A549 (cell line): ENCODE data around the gene ARHGAP20. TPM values are rescaled to one million over a fixed set of nuclear protein-coding genes. Genes with fewer than 3 reads are reported as not detected.

Experiments used
- ATAC-seq, 2 experiments: fragments of 200-7000 bp in 1 of 2; fragments of >200 bp in 1 of 2; cut with Nextera tagmentation in 1 of 2; cut with Tn5 transposase in 1 of 2; 3 replicates each; pipeline versions ENCODE4 v1.8.0 to v1.9.1; 2018 to 2020; ENCODE audit warnings: mild to moderate bottlenecking in 1 of 2, moderate library complexity in 1 of 2
- CTCF ChIA-PET: fragments of 300-600 bp; sonication (Branson Sonifier 250); formaldehyde crosslinking; extraction: SDS; loops from one replicate; lab custom pipeline; 2021; ENCODE audit warnings: antibody characterized with exemption, inconsistent platforms; lab: Yijun Ruan, JAX
- POLR2A ChIA-PET: fragments of 350-600 bp; formaldehyde crosslinking; extraction: SDS; loops from one replicate; lab custom pipeline; 2021; ENCODE audit warnings: antibody characterized with exemption, inconsistent platforms; lab: Yijun Ruan, JAX
- DNase-seq, 2 experiments: peaks; one replicate each; pipeline versions ENCODE4 v3.0.0 to v3.0.0-alpha.2; 2011 to 2016; ENCODE audit warnings: low read depth in 1 of 2, low spot score in 1 of 2
- FAIRE-seq: peaks from 2 replicates; lab custom pipeline; 2011; peaks lifted over from hg19 to GRCh38; lab: Jason Lieb, UNC
- H3K27ac ChIP-seq, 2 experiments: fragments of >200 bp; sonication (Bioruptor Twin); formaldehyde crosslinking; 3 replicates each; pipeline ENCODE4 v1.5.1; 2016 to 2017
- H3K4me1 ChIP-seq: fragments of >200 bp; sonication (Bioruptor Twin); formaldehyde crosslinking; 3 replicates; pipeline ENCODE4 v1.6.1; 2016
- H3K4me2 ChIP-seq: fragments of >200 bp; sonication (Bioruptor Twin); formaldehyde crosslinking; 3 replicates; pipeline ENCODE4 v1.6.1; 2016
- H3K4me3 ChIP-seq: fragments of >200 bp; sonication (Bioruptor Twin); formaldehyde crosslinking; 3 replicates; pipeline ENCODE4 v1.5.1; 2016
- H3K9me3 ChIP-seq: fragments of >200 bp; sonication (Bioruptor Twin); formaldehyde crosslinking; 3 replicates; pipeline ENCODE4 v1.6.1; 2016
- CEBPB ChIP-seq, 2 experiments: fragments of >200 bp in 1 of 2; sonication (Bioruptor Twin) in 1 of 2; formaldehyde crosslinking in 1 of 2; IDR thresholded peaks; 2 replicates each; pipeline ENCODE4 v1.6.1; 2012 to 2016
- ELK1 ChIP-seq: fragments of 150-350 bp; IDR thresholded peaks from 2 replicates; pipeline ENCODE4 v1.6.1; 2014; ENCODE audit warnings: low read depth, mild to moderate bottlenecking, low read length
- EP300 ChIP-seq, 2 experiments: fragments of >200 bp; sonication (Bioruptor Twin); formaldehyde crosslinking; IDR thresholded peaks; 2 replicates in 1 of 2; 3 replicates in 1 of 2; pipeline ENCODE4 v1.6.1; 2016 to 2017
- FOSB ChIP-seq: fragments of 250-450 bp; sonication (Bioruptor Pico); IDR thresholded peaks from 2 replicates; pipeline ENCODE4 v1.5.0; 2020; ENCODE audit warnings: mild to moderate bottlenecking, moderate library complexity
- HOXB13 ChIP-seq: fragments of 250-450 bp; sonication (Bioruptor Pico); IDR thresholded peaks from 2 replicates; pipeline ENCODE4 v1.5.0; 2020; ENCODE audit warnings: low read depth, mild to moderate bottlenecking, moderate library complexity
- JUNB ChIP-seq: fragments of >200 bp; sonication (Bioruptor Twin); formaldehyde crosslinking; IDR thresholded peaks from 2 replicates; pipeline ENCODE4 v1.6.1; 2016
- KDM1A ChIP-seq: fragments of 200-600 bp; sonication (generic); IDR thresholded peaks from 2 replicates; pipeline ENCODE4 v1.6.1; 2016; ENCODE audit warnings: low read depth, mild to moderate bottlenecking
- MAX ChIP-seq: IDR thresholded peaks from 2 replicates; pipeline ENCODE4 v1.6.1; 2012
- MAZ ChIP-seq: fragments of 150-350 bp; IDR thresholded peaks from 2 replicates; pipeline ENCODE4 v1.6.1; 2014; ENCODE audit warnings: antibody characterized with exemption, low read depth, low read length, borderline replicate concordance
- MYC ChIP-seq: IDR thresholded peaks from 2 replicates; pipeline ENCODE4 v1.6.1; 2012; ENCODE audit warnings: mild to moderate bottlenecking, inconsistent platforms, low read length, improper control_type of control experiment, borderline replicate concordance
- POLR2A ChIP-seq: IDR thresholded peaks from 2 replicates; pipeline ENCODE4 v1.6.1; 2012; ENCODE audit warnings: mild to moderate bottlenecking, low read length
- RAD21 ChIP-seq, 2 experiments: fragments of >200 bp in 1 of 2; sonication (Bioruptor Twin) in 1 of 2; formaldehyde crosslinking in 1 of 2; IDR thresholded peaks in 1 of 2; conservative IDR thresholded peaks in 1 of 2; 2 replicates in 1 of 2; 3 replicates in 1 of 2; pipeline ENCODE4 v1.6.1; 2012 to 2018; ENCODE audit warnings: inconsistent platforms in 1 of 2
- RCOR1 ChIP-seq: fragments of 150-350 bp; IDR thresholded peaks from 2 replicates; pipeline ENCODE4 v1.6.1; 2014; ENCODE audit warnings: antibody characterized with exemption, low read length, low read depth
- TP53 ChIP-seq: fragments of 250-450 bp; sonication (Bioruptor Pico); IDR thresholded peaks from 2 replicates; pipeline ENCODE4 v1.5.0; 2021; ENCODE audit warnings: mild to moderate bottlenecking, moderate library complexity
- ZC3H11A ChIP-seq: fragments of 450-650 bp; IDR thresholded peaks from 2 replicates; pipeline ENCODE4 v1.6.1; 2014; ENCODE audit warnings: antibody characterized with exemption, mild to moderate bottlenecking
- WGBS: methylation state at CpG from one replicate; pipeline ENCODE4 v1.1.6; 2017; ENCODE audit errors: missing lambda C conversion rate; 5-methylcytosine and 5-hydroxymethylcytosine counted together
- polyA plus RNA-seq, 4 experiments: library from polyadenylated mRNA; depleted of rRNA in 3 of 4; stranded (reverse); fragments of >200 nt; fragmentation: RNase III in 1 of 4; extraction: RNeasy Plus Mini Kit Qiagen cat#74134 plus additional on column Dnase treatment in 1 of 4; gene quantifications; 2 replicates in 3 of 4; 3 replicates in 1 of 4; pipeline ENCODE4 v1.2.3, GENCODE V29; 2011 to 2017
- TF ChIP-seq, protein P1 (sequence below): fragments of >200 bp; sonication (Bioruptor Twin); formaldehyde crosslinking; IDR thresholded peaks from 3 replicates; pipeline ENCODE4 v1.6.1; 2016

The ARHGAP20 gene
- polyA plus RNA-seq, 2 of the 4 experiments (the other 2 are of a cell fraction) = 0.01 TPM; not detected in 1

DNA sequence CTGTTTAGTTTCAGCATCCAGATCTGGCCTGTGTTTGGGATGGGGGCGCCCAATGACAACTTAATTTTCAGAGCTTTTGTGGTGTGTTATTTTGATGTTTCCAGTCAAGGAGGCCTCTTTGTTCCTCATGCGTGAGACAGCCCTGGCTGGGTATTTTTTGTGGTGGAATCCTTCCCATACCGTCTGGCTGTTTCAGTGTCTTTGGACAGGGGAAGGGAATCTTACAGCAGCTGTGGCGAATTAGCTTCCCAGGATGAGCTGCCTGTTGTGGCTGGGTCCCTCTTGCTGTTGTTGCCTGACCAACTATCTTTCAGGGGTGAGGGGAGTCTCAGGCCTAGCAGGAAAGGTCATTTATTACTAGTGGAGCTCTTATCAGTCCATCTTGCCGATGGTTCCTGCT lies 138.8 kb downstream of the ARHGAP20 start:
- Histone ChIP-seq H3K4me3 (no peak overlapping the region), H3K4me1 (no peaks in the 10 kb centered on the region), H3K9me3 (no peaks in the 10 kb centered on the region), H3K27ac (no peak overlapping the region), H3K4me2 (no peak overlapping the region)
- ATAC-seq = no peak
- no peak for FAIRE-seq
- TF ChIP-seq TP53 = no peak
- TF ChIP-seq RCOR1 = no peak
- no peak for TF ChIP-seq MYC
- TF ChIP-seq CEBPB (IDR thresholded peaks at IDR 0.05) = no peak
- TF ChIP-seq RAD21 (conservative IDR thresholded peaks at IDR 0.05 in 1 of 2, IDR thresholded peaks at IDR 0.05 in 1 of 2) = no peak
- no peak for TF ChIP-seq POLR2A
- TF ChIP-seq MAZ = no peak
- TF ChIP-seq MAX = no peak
- POLR2A ChIA-PET = no interaction called here
- DNase-seq = no peak
- 42% methylated on average over 5 of the region's 5 CpGs for WGBS
- CTCF ChIA-PET = no interaction called here

DNA sequence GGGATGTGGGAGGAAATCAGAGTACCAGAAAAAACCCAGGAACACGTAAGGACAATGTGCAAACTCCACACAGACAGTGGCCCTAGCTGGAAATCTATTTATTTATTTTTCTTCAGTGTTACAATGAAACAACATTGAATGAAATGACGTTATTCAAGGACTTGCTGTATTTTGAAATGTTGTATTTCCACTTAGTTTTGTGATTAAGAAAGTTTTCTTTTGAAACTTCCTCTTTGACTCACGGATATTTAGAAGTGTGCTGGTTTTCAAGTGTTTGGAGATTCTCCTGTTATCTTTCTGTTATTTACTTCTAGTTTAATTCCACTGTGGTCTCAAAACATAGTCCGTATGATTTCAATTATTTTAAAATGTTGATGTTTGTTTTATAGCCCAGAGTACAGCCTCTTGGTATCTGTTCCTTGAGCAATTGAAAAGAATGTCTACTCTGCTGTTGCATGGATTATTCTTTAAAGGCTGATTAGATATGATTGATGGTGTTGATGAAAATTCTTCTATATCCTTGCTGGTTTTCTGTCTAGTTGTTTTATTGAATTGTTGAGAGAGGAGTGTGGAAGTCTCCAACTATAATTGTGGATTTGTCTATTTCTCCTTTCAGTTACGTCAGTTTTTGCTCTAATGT lies 141.0 kb downstream of the ARHGAP20 start:
- Histone ChIP-seq H3K27ac (no peak overlapping the region), H3K9me3 (no peaks in the 10 kb centered on the region), H3K4me3 (no peak overlapping the region), H3K4me1 (no peaks in the 10 kb centered on the region), H3K4me2 (no peak overlapping the region)
- WGBS = 6% methylated on average over 5 of the region's 5 CpGs
- ChIA-PET CTCF (no interaction called here), POLR2A (no interaction called here)
- no peak for ATAC-seq
- DNase-seq = no peak
- TF ChIP-seq ZC3H11A (no peak), FOSB (no peak), ELK1 (no peak), KDM1A (no peak)
- no peak for FAIRE-seq

GRCh38 chr11:110566577-110566976 lies 145.7 kb downstream of the ARHGAP20 start:
- Histone ChIP-seq H3K4me2 (no peak overlapping the region), H3K27ac (no peak overlapping the region), H3K4me1 (no peaks in the 10 kb centered on the region), H3K4me3 (no peak overlapping the region), H3K9me3 (no peaks in the 10 kb centered on the region)
- TF ChIP-seq EP300 (IDR thresholded peaks at IDR 0.05) (no peak), ELK1 (no peak), JUNB (no peak), HOXB13 (CRISPR knock-in tag) (no peak)
- TF ChIP-seq, protein P1, sequence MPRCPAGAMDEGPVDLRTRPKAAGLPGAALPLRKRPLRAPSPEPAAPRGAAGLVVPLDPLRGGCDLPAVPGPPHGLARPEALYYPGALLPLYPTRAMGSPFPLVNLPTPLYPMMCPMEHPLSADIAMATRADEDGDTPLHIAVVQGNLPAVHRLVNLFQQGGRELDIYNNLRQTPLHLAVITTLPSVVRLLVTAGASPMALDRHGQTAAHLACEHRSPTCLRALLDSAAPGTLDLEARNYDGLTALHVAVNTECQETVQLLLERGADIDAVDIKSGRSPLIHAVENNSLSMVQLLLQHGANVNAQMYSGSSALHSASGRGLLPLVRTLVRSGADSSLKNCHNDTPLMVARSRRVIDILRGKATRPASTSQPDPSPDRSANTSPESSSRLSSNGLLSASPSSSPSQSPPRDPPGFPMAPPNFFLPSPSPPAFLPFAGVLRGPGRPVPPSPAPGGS = no peak
- FAIRE-seq (no peak), ATAC-seq (no peak), DNase-seq (no peak)
- WGBS = 2% methylated on average over 2 of the region's 2 CpGs
- CTCF ChIA-PET = no interaction called here
- POLR2A ChIA-PET = no interaction called here
